H9 (cell line): ENCODE measurements around the gene AAMP. TPM values are rescaled to one million over a fixed set of nuclear protein-coding genes. Genes with fewer than 3 reads are reported as not detected.

ENCODE experiments used
- DNase-seq: peaks from one replicate; pipeline ENCODE4 v3.0.0-alpha.2; 2017
- H2AFZ ChIP-seq: one replicate; pipeline ENCODE4 v1.6.1; 2013; ENCODE audit warnings: mild to moderate bottlenecking, low read length, control low read depth, moderate library complexity
- H2AK5ac ChIP-seq: 2 replicates; pipeline ENCODE4 v1.6.1; 2013; ENCODE audit warnings: low read length, control low read depth, mixed read lengths; ENCODE audit not compliant: insufficient read length
- H2BK120ac ChIP-seq: one replicate; pipeline ENCODE4 v1.6.1; 2013; ENCODE audit warnings: low read depth, mild to moderate bottlenecking, low read length, control low read depth, inconsistent platforms; ENCODE audit not compliant: poor library complexity, severe bottlenecking
- H2BK12ac ChIP-seq: 2 replicates; pipeline ENCODE4 v1.6.1; 2013; ENCODE audit warnings: low read length, control low read depth, mixed read lengths, low read depth; ENCODE audit not compliant: insufficient read length
- H2BK15ac ChIP-seq: 2 replicates; pipeline ENCODE4 v1.6.1; 2013; ENCODE audit warnings: low read depth, low read length, control low read depth
- H2BK20ac ChIP-seq: one replicate; pipeline ENCODE4 v1.6.1; 2013; ENCODE audit warnings: low read depth, mild to moderate bottlenecking, low read length, control low read depth, inconsistent platforms; ENCODE audit not compliant: poor library complexity, severe bottlenecking
- H2BK5ac ChIP-seq: 2 replicates; pipeline ENCODE4 v1.6.1; 2013; ENCODE audit warnings: low read length, control low read depth, mixed read lengths; ENCODE audit not compliant: insufficient read length
- H3K14ac ChIP-seq: 2 replicates; pipeline ENCODE4 v1.6.1; 2013; ENCODE audit warnings: low read length, control low read depth; ENCODE audit not compliant: insufficient read depth
- H3K18ac ChIP-seq: 2 replicates; pipeline ENCODE4 v1.6.1; 2013; ENCODE audit warnings: low read depth, mild to moderate bottlenecking, mixed read lengths, low read length, control low read depth; ENCODE audit not compliant: insufficient read length
- H3K23ac ChIP-seq: 2 replicates; pipeline ENCODE4 v1.6.1; 2013; ENCODE audit warnings: low read length, control low read depth, mixed read lengths, low read depth; ENCODE audit not compliant: insufficient read length
- H3K23me2 ChIP-seq: 2 replicates; pipeline ENCODE4 v1.6.1; 2013; ENCODE audit warnings: low read depth, mild to moderate bottlenecking, mixed read lengths, low read length, control low read depth; ENCODE audit not compliant: insufficient read length, poor library complexity, severe bottlenecking
- H3K27ac ChIP-seq: 2 replicates; pipeline ENCODE4 v1.5.1; 2013; ENCODE audit warnings: low read length, control low read depth, mixed read lengths, low read depth; ENCODE audit not compliant: insufficient read length
- H3K27me3 ChIP-seq: 2 replicates; pipeline ENCODE4 v1.6.1; 2013; ENCODE audit warnings: low read length, control low read depth, inconsistent platforms; ENCODE audit not compliant: insufficient read depth
- H3K4ac ChIP-seq: 2 replicates; pipeline ENCODE4 v1.6.1; 2013; ENCODE audit warnings: low read depth, mild to moderate bottlenecking, control low read depth, inconsistent platforms, low read length, moderate library complexity
- H3K4me1 ChIP-seq: 2 replicates; pipeline ENCODE4 v1.6.1; 2013; ENCODE audit warnings: low read length, control low read depth, inconsistent platforms; ENCODE audit not compliant: insufficient read depth
- H3K4me2 ChIP-seq: 2 replicates; pipeline ENCODE4 v1.6.1; 2013; ENCODE audit warnings: low read length, control low read depth, mixed read lengths; ENCODE audit not compliant: insufficient read length, insufficient read depth
- H3K56ac ChIP-seq: 2 replicates; pipeline ENCODE4 v1.6.1; 2013; ENCODE audit warnings: low read depth, mild to moderate bottlenecking, mixed read lengths, low read length, control low read depth; ENCODE audit not compliant: insufficient read length
- H3K79me1 ChIP-seq: 2 replicates; pipeline ENCODE4 v1.6.1; 2013; ENCODE audit warnings: low read depth, mild to moderate bottlenecking, moderate library complexity, low read length, control low read depth, inconsistent platforms; ENCODE audit not compliant: insufficient read depth, poor library complexity, severe bottlenecking
- H3K79me2 ChIP-seq: 2 replicates; pipeline ENCODE4 v1.6.1; 2013; ENCODE audit warnings: low read length, control low read depth, inconsistent platforms; ENCODE audit not compliant: insufficient read depth
- H3K9ac ChIP-seq: 2 replicates; pipeline ENCODE4 v1.6.1; 2013; ENCODE audit warnings: low read length, control low read depth, mixed read lengths; ENCODE audit not compliant: insufficient read length; ENCODE audit errors: extremely low read depth
- H3K9me3 ChIP-seq: one replicate; pipeline ENCODE4 v1.6.1; 2013; ENCODE audit warnings: low read depth, low read length, inconsistent platforms; ENCODE audit not compliant: control insufficient read depth
- H3T11ph ChIP-seq: one replicate; pipeline ENCODE4 v1.6.1; 2013; ENCODE audit warnings: mild to moderate bottlenecking, low read length, control low read depth, inconsistent platforms
- H4K20me1 ChIP-seq: one replicate; pipeline ENCODE4 v1.6.1; 2013; ENCODE audit not compliant: control insufficient read depth, insufficient read length, insufficient read depth
- H4K5ac ChIP-seq: 2 replicates; pipeline ENCODE4 v1.6.1; 2013; ENCODE audit warnings: low read depth, mild to moderate bottlenecking, mixed read lengths, low read length, control low read depth; ENCODE audit not compliant: insufficient read length
- H4K8ac ChIP-seq: replicated peaks from 2 replicates; pipeline ENCODE4 v1.6.1; 2013; ENCODE audit warnings: low read length, control low read depth, mixed read lengths, low read depth; ENCODE audit not compliant: insufficient read length
- H4K91ac ChIP-seq: 2 replicates; pipeline ENCODE4 v1.6.1; 2013; ENCODE audit warnings: low read depth, mild to moderate bottlenecking, moderate library complexity, mixed read lengths, low read length, control low read depth; ENCODE audit not compliant: insufficient read length
- H3K27ac Mint-ChIP-seq, 3 experiments: 2 replicates in 2 of 3; 3 replicates in 1 of 3; pipeline ENCODE4 v1.8.0; 2020 to 2021; ENCODE audit warnings: mixed read lengths in 3 of 3, mild to moderate bottlenecking in 1 of 3, moderate library complexity in 1 of 3
- H3K27me3 Mint-ChIP-seq: 2 replicates; pipeline ENCODE4 v1.8.0; 2021; ENCODE audit warnings: low read depth, mild to moderate bottlenecking, moderate library complexity, mixed read lengths
- H3K36me3 Mint-ChIP-seq, 3 experiments: 2 replicates in 2 of 3; 3 replicates in 1 of 3; pipeline ENCODE4 v1.8.0; 2020 to 2021; ENCODE audit warnings: low read depth in 3 of 3, mixed read lengths in 3 of 3; ENCODE audit not compliant: insufficient read depth in 1 of 3
- H3K4me1 Mint-ChIP-seq, 2 experiments: 2 replicates each; pipeline ENCODE4 v1.8.0; 2020; ENCODE audit warnings: mixed read lengths in 2 of 2
- H3K4me3 Mint-ChIP-seq, 2 experiments: 2 replicates in 1 of 2; 3 replicates in 1 of 2; pipeline ENCODE4 v1.8.0; 2020 to 2021; ENCODE audit warnings: mild to moderate bottlenecking in 2 of 2, mixed read lengths in 2 of 2, moderate library complexity in 1 of 2
- H3K9me3 Mint-ChIP-seq, 2 experiments: 2 replicates in 1 of 2; 3 replicates in 1 of 2; pipeline ENCODE4 v1.8.0; 2020; ENCODE audit warnings: mild to moderate bottlenecking in 2 of 2, mixed read lengths in 2 of 2, moderate library complexity in 1 of 2
- CTCF ChIP-seq: fragments of 200-600 bp; sonication (generic); conservative IDR thresholded peaks from 3 replicates; pipeline ENCODE4 v1.8.0; 2021; ENCODE audit warnings: antibody characterized with exemption, mild to moderate bottlenecking
- WGBS: extraction: QIAGEN DNeasy Blood & Tissue Kit; methylation state at CpG from one replicate; pipeline ENCODE4 v1.1.7; 2013; ENCODE audit warnings: missing lambda C conversion rate, low lambda C conversion rate, mixed read lengths; ENCODE audit not compliant: insufficient read length; ENCODE audit errors: extremely low coverage; 5-methylcytosine and 5-hydroxymethylcytosine counted together
- total RNA-seq: library from RNA; stranded (reverse); gene quantifications from 2 replicates; pipeline ENCODE4 v1.2.1, GENCODE V29; 2021

AAMP gene
- total RNA-seq, 1 experiment from 2014 or later = 103 TPM

- Histone ChIP-seq H3K56ac (no peak overlapping the region), H2AFZ (no peak overlapping the region), H3K27ac (no peak overlapping the region), H3K23me2 (peaks cover 4% of the 10 kb centered on the region), H3T11ph (no peak overlapping the region), H2AK5ac (no peak overlapping the region), H2BK120ac (no peak overlapping the region), H3K9ac (no peak overlapping the region), H3K4me1 (0 out of 2 replicates have a peak, but pooled peaks cover 3% of the 10 kb centered on the region), H4K8ac (no peak overlapping the region), H2BK12ac (no peak overlapping the region), H4K20me1 (no peaks in the 10 kb centered on the region), H2BK15ac (no peak overlapping the region), H2BK20ac (no peak overlapping the region), H3K79me2 (peaks cover 44% of the 10 kb centered on the region), H3K79me1 (peaks cover 17% of the 10 kb centered on the region), H3K27me3 (no peaks in the 10 kb centered on the region), H3K4ac (no peak overlapping the region), H3K4me2 (no peak overlapping the region), H4K91ac (no peak overlapping the region), H2BK5ac (no peak overlapping the region), H3K14ac (no peak overlapping the region), H4K5ac (no peak overlapping the region), H3K23ac (no peak overlapping the region), H3K9me3 (no peaks in the 10 kb centered on the region), H3K18ac (no peak overlapping the region)
- no CpG with 5 or more reads among the region's 5 CpGs for WGBS
- Mint-ChIP-seq H3K4me1 (peaks cover 21 to 23% of the 10 kb centered on the region in 2 experiments), H3K36me3 (peaks cover 5 to 52% (median 51%) of the 10 kb centered on the region in 3 experiments; a peak in 5 of 7 replicates), H3K27ac (no peak overlapping the region), H3K27me3 (no peaks in the 10 kb centered on the region), H3K9me3 (no peaks in the 10 kb centered on the region), H3K4me3 (no peak overlapping the region)
- TF ChIP-seq CTCF = no peak
- DNase-seq = no peak
These were observed 46.9 kb downstream of the AAMP start for GRCh38 chr2:218223046-218223445.
